ENCODE results near the gene KRT6C. TPM values are rescaled to one million over a fixed set of nuclear protein-coding genes. Genes with fewer than 3 reads are reported as not detected.

Gene KRT6C
- total RNA-seq, 1 experiment from 2014 or later: not detected

DNA sequence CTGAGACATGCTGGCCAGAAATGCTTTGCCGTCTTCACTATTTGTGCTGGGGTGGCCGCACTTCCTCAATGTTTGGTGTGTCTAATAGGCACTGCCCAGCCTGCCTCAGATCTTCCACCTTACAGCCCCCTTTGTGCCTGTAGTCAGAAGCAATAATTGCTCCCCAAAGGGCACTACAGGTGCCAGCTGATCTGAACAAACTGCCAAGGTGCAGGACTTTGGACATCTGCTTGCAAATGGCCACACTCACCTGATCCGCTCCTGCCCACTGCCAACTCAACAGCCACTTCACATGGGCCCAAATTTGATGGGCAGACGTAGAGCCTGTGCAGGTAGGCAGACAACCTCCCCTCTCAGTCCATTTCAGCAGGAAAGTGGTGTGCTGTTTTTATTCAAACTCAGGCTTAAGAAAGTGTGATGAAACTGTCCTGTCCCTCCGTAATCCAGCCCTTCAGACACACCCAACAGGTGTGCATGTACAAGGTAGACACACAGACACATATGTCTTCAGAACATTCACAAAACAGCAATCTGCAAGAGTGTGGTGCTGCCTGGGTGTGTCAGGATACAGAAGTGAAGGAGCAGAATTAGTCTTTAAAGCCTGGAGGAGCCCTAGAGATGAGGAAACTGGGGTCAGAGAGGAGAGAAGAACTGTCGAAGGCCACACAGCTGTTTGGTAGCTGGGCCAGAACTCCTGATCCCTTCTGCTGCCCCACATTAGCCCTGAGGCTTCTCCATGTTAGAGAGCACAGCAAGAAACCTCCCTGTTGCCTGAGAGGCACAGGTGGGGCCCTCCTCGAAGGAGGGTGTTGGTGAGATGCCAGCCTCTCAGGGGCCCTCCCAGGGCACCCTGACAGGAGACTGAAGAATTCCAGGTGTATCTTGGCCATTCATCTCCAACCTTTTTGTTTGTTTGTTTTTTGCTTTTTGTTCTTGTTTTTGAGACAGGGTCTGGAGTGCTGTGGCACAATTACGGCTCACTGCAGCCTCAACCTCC is 35.0 kb downstream of the KRT6C start:
- DNase-seq: no peak
- H3K36me3 Mint-ChIP-seq (ENCODE audit: insufficient read depth, unreplicated experiment): no peaks in the 10 kb centered on the region
- H3K4me3 Mint-ChIP-seq (ENCODE audit: low read depth, unreplicated experiment): no peak overlapping the region
- peaks cover 31% of the 10 kb centered on the region for H3K4me1 Mint-ChIP-seq (ENCODE audit: low read depth, unreplicated experiment)
- H3K27ac Mint-ChIP-seq (ENCODE audit: unreplicated experiment): no peak overlapping the region
- H3K9me3 Mint-ChIP-seq (ENCODE audit: low read depth, unreplicated experiment): no peaks in the 10 kb centered on the region
- TF ChIP-seq, protein P1, sequence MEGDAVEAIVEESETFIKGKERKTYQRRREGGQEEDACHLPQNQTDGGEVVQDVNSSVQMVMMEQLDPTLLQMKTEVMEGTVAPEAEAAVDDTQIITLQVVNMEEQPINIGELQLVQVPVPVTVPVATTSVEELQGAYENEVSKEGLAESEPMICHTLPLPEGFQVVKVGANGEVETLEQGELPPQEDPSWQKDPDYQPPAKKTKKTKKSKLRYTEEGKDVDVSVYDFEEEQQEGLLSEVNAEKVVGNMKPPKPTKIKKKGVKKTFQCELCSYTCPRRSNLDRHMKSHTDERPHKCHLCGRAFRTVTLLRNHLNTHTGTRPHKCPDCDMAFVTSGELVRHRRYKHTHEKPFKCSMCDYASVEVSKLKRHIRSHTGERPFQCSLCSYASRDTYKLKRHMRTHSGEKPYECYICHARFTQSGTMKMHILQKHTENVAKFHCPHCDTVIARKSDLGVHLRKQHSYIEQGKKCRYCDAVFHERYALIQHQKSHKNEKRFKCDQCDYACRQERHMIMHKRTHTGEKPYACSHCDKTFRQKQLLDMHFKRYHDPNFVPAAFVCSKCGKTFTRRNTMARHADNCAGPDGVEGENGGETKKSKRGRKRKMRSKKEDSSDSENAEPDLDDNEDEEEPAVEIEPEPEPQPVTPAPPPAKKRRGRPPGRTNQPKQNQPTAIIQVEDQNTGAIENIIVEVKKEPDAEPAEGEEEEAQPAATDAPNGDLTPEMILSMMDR (IDR thresholded peaks at IDR 0.05; ENCODE audit: unreplicated experiment): no peak
- intact Hi-C loops (cut with micrococcal nuclease; ENCODE audit: unreplicated experiment): no loop called here
- H3K27me3 Mint-ChIP-seq (ENCODE audit: unreplicated experiment): peaks cover 14% of the 10 kb centered on the region
- CTCF ChIA-PET: no interaction called here
- no TSS peak for BruUV-seq (replicated peaks)

- H3K27ac Mint-ChIP-seq (ENCODE audit: unreplicated experiment): no peak overlapping the region
- H3K27me3 Mint-ChIP-seq (ENCODE audit: unreplicated experiment): peaks cover 25% of the 10 kb centered on the region
- no peaks in the 10 kb centered on the region for H3K36me3 Mint-ChIP-seq (ENCODE audit: insufficient read depth, unreplicated experiment)
These were observed 36.1 kb downstream of the KRT6C start for GRCh38 chr12:52437508-52437907.

DNA sequence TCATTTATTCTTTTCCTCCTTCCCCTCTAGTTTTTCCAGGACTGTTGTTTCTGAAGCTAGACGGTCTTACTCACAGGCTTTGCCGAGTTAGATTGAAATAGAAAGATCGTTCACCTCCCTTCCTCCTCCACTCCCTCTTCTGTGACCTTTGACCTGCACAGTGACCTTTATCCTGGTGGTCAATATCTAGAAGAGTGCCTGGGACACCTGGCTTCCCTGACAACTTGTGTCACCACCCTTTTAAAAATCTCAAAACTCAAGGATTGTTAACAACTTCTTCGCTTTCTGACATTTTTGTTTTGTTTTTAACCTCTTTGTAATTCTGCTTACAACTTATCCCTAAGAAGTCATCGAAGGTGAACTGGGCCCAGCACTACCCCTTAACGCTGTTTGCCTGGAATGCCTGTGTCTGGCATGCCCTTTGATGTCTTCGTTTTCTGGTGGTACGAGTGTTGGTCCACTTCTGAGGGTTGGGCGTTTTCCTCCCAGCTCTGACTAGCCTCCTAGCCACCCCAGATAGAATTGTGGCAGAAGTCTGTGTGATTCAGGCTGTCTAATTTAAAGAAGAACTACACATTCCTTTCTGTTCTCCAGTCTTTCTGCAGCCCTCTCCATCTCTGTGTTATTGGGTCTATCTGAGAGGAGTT is 36.7 kb downstream of the KRT6C start:
- H3K27ac Mint-ChIP-seq (ENCODE audit: unreplicated experiment): no peak overlapping the region
- peaks cover 15% of the 10 kb centered on the region for H3K4me1 Mint-ChIP-seq (ENCODE audit: low read depth, unreplicated experiment)
- intact Hi-C loops (cut with micrococcal nuclease; ENCODE audit: unreplicated experiment): no loop called here
- no peaks in the 10 kb centered on the region for H3K9me3 Mint-ChIP-seq (ENCODE audit: low read depth, unreplicated experiment)
- DNase-seq: no peak
- no peak overlapping the region for H3K4me3 Mint-ChIP-seq (ENCODE audit: low read depth, unreplicated experiment)
- no TSS peak for BruUV-seq (replicated peaks)
- CTCF ChIA-PET: no interaction called here
- TF ChIP-seq, protein P1 (IDR thresholded peaks at IDR 0.05; ENCODE audit: unreplicated experiment): no peak
- no peaks in the 10 kb centered on the region for H3K36me3 Mint-ChIP-seq (ENCODE audit: insufficient read depth, unreplicated experiment)
- H3K27me3 Mint-ChIP-seq (ENCODE audit: unreplicated experiment): peaks cover 31% of the 10 kb centered on the region

More at GRCh38 chr12:52437508-52437907, 36.1 kb downstream of the KRT6C start:
- Mint-ChIP-seq H3K4me3 (ENCODE audit: low read depth, unreplicated experiment) (no peak overlapping the region), H3K4me1 (ENCODE audit: low read depth, unreplicated experiment) (peaks cover 21% of the 10 kb centered on the region), H3K9me3 (ENCODE audit: low read depth, unreplicated experiment) (no peaks in the 10 kb centered on the region)
- TF ChIP-seq, protein P1 (IDR thresholded peaks at IDR 0.05; ENCODE audit: unreplicated experiment): no peak
- DNase-seq: no peak
- BruUV-seq (replicated peaks): no TSS peak
- intact Hi-C loops (cut with micrococcal nuclease; ENCODE audit: unreplicated experiment): no loop called here
- CTCF ChIA-PET: no interaction called here

- Mint-ChIP-seq H3K27ac (ENCODE audit: unreplicated experiment) (no peak overlapping the region), H3K36me3 (ENCODE audit: insufficient read depth, unreplicated experiment) (no peaks in the 10 kb centered on the region), H3K4me3 (ENCODE audit: low read depth, unreplicated experiment) (no peak overlapping the region), H3K9me3 (ENCODE audit: low read depth, unreplicated experiment) (no peaks in the 10 kb centered on the region), H3K4me1 (ENCODE audit: low read depth, unreplicated experiment) (peaks cover 12% of the 10 kb centered on the region), H3K27me3 (ENCODE audit: unreplicated experiment) (peaks cover 38% of the 10 kb centered on the region)
- intact Hi-C loops (cut with micrococcal nuclease; ENCODE audit: unreplicated experiment): no loop called here
- no peak for DNase-seq
- TF ChIP-seq, protein P1 (IDR thresholded peaks at IDR 0.05; ENCODE audit: unreplicated experiment): no peak
- CTCF ChIA-PET: no interaction called here
- no TSS peak for BruUV-seq (replicated peaks)
These were observed 37.4 kb downstream of the KRT6C start for GRCh38 chr12:52436000-52436827.

Measured in Calu3 (cell line).